GM12874 (cell line): ENCODE results near the gene TMEM98.

ENCODE experiments used
- CTCF ChIP-seq: IDR thresholded peaks from 2 replicates; pipeline ENCODE4 v1.5.1; 2011; ENCODE audit warnings: low read depth, mild to moderate bottlenecking, control low read depth, low read length, moderate library complexity; ENCODE audit not compliant: insufficient read depth

Gene TMEM98

DNA sequence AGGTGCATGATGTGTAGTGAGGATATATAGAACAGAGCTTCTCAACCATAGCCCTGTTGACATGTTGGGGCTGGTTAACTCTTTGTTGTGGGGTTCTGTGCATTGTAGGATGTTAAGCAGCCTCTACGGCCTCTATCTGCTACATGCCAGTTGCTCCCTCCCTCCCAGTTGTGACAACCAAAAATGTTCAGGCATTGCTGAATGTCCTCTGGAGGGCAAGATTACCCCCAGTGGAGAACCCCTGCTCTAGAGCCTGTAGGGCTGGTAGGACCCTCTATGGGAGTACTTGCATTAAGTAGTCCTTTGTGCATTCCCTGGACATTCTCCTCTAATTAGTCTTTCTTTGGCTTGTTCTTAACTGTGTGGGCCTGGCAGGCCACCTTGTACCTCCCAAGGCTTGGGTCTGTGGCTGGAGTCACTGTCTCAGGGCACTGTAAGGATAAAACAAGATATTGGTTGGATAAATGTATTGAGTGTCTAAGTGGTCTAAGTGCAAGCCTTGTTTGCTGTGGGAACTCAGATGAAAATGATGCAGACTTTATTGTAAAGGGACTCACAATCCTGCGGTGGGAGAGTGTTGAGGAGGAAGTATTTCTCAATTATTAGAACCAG lies 31.2 kb upstream of the TMEM98 start:
- no peak for TF ChIP-seq CTCF

DNA sequence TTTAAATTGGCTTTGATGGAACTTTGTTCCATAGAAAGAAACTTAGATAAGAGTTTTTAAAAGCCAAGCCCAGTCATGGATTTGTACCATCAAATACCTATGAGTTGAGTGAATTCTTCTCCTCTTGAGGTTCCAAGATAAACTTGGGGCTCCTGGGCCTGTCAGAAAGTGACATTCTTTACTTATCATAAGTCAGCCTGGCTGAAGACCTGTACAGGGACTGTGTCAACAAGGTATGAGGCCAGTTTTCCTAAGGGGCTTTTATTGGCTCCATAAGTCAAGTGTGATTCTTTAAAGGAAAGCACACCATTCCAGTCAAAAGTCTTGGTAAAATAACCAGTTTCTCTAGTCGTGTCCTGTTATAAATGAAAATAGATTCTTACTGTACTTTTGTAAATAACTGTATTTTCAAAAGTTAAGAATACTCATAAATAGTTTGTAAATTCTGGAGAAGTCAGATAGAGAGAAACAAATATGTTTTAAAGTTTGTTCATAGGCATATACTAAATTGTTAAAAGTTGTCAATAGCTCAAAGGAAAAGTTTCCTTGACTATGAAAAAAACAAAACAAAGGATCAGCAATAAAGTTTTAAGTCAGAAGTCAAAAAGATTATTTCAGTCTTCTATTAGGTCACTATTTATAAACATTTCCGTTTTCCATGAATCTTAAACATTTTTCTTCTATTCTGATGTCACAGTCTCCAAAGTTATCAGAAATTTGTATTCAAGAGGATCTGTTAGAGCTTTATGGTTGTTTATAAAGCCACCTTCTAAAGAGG lies 28.5 kb upstream of the TMEM98 start:
- no peak for TF ChIP-seq CTCF

GRCh38 chr17:32901743-32902142 lies 26.2 kb upstream of the TMEM98 start:
- no peak for TF ChIP-seq CTCF

GRCh38 chr17:32903774-32904673 lies 23.9 kb upstream of the TMEM98 start:
- no peak for TF ChIP-seq CTCF

- TF ChIP-seq CTCF = no peak
Measured at GRCh38 chr17:32904891-32905290, 23.1 kb upstream of the TMEM98 start.

GRCh38 chr17:32907583-32907982 lies 20.4 kb upstream of the TMEM98 start:
- no peak for TF ChIP-seq CTCF

- peak; percentile 77 for TF ChIP-seq CTCF
Measured at GRCh38 chr17:32909787-32910369, 18.1 kb upstream of the TMEM98 start.
